AG10803 (cell line): ENCODE measurements around the gene CAV2.

Experiments used
- DNase-seq: peaks from one replicate; pipeline ENCODE4 v3.0.0; 2010; ENCODE audit warnings: low read depth
- H3K4me3 ChIP-seq: 2 replicates; pipeline ENCODE4 v1.5.1; 2011; ENCODE audit warnings: mild to moderate bottlenecking, low read length, control low read depth
- CTCF ChIP-seq: conservative IDR thresholded peaks from 2 replicates; pipeline ENCODE4 v1.5.1; 2011; ENCODE audit warnings: mild to moderate bottlenecking, low read length, control low read depth, inconsistent platforms

The CAV2 gene

GRCh38 chr7:116494472-116494871 lies 5.1 kb upstream of the CAV2 start:
- H3K4me3 ChIP-seq = no peak overlapping the region
- no peak for TF ChIP-seq CTCF

DNA sequence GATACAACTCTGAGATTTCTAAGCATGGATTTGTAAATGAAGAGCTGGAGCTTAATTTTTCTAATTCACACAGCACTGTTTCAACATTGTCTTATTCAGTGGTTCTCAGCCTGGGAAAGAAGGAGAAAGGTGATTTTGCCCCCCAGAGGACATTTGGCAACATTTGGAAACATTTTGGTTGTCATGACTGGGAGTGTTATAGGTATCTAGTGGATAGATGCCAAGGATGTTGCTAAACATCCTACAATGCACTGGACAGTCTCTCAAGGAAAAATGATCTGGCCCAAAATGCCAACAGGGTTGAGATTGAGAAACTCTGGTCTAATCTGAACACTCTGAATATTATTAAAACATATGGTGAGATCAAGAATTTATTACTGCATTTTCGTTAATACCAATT lies 3.8 kb upstream of the CAV2 start:
- H3K4me3 ChIP-seq = no peak overlapping the region
- no peak for TF ChIP-seq CTCF
- DNase-seq = peak; percentile 66

More at GRCh38 chr7:116494472-116494871, 5.1 kb upstream of the CAV2 start:
- peak; percentile 30 for DNase-seq

- no peak for TF ChIP-seq CTCF
- H3K4me3 ChIP-seq = no peak overlapping the region
Measured at GRCh38 chr7:116496653-116497052, 2.9 kb upstream of the CAV2 start.

GRCh38 chr7:116497708-116498107 lies 1.8 kb upstream of the CAV2 start:
- no peak overlapping the region for H3K4me3 ChIP-seq
- no peak for DNase-seq
- TF ChIP-seq CTCF = no peak

More at GRCh38 chr7:116496653-116497052, 2.9 kb upstream of the CAV2 start:
- no peak for DNase-seq

GRCh38 chr7:116500078-116500853 lies 728 bp downstream of the CAV2 start:
- peak overlapping the region; percentile 88 for H3K4me3 ChIP-seq

GRCh38 chr7:116501425-116502167 lies 2.1 kb downstream of the CAV2 start:
- DNase-seq = peak; percentile 30

More at GRCh38 chr7:116500078-116500853, 728 bp downstream of the CAV2 start:
- no peak; the same call in 1 of the 2 replicates for TF ChIP-seq CTCF
- peak; percentile 57 for DNase-seq

More at GRCh38 chr7:116501425-116502167, 2.1 kb downstream of the CAV2 start:
- peak overlapping the region; percentile 88 for H3K4me3 ChIP-seq
- no peak for TF ChIP-seq CTCF
